Measurements from ENCODE around the gene UTS2.

Gene UTS2

DNA sequence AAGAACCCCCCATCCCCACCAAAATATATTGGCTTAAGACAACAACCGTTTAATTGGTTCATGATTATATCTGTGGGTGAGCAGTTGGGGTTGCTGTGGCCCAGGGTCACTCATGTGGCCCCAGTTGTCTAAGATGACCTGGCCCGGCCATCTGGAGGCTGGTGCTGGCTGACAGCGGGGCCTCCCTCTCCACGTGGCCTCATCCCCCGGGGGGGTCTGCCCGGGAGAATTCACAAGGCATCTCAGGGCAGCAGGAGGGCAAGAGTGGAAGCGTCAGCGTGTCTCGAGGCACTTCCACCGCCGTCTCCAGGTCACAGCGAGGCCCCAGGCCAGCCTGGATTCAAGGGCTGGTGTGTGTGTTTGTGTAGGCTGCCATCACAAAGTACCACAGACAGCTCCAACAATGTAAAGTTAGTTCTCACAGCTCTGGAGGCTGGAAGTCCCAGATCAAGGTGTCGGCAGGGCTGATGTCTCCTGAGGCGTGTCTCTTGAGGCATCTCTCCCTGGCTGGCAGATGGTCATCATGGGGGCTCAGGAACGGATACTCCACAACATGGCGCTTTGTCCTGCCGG lies 11.0 kb upstream of the UTS2 start:
- DNase-seq = no peak

DNA sequence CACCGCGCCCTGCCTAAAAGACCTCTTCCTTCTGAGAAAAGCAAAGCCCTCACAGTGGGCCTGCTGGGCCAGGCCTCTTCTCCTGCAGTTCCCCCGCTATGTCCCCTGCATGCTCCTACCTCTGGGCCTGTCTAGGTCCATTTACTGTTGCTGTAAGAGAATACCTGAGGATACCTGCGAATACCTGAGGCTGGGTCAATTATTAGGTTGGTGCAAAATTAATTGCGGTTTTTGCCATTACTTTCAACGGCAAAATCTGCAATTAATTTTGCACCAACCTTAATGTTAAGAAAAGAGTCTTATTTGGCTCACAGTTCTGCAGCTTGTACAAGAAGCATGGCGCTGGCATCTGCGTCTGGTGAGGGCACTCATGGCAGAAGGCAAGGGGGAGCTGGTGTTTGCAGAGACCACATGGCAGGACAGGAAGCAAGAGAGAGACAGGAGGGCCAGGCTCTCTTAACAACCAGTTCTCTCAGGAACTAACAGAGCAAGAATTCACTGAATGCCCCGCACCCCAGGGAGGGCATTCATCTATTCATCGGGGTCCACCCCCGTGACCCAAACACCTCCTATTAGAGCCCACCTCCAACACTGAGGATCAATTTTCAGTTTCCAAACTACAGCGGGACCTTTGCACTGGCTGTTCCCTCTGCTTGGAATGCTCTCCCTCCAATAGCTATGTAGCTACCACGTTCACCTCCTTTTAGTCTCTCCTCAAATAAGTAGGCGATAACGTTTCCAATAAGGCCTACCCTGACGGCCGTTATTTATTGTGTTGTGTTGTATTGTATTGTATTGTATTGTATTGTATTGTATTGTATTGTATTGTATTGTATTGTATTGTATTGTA lies 9.6 kb upstream of the UTS2 start:
- DNase-seq = no peak

DNA sequence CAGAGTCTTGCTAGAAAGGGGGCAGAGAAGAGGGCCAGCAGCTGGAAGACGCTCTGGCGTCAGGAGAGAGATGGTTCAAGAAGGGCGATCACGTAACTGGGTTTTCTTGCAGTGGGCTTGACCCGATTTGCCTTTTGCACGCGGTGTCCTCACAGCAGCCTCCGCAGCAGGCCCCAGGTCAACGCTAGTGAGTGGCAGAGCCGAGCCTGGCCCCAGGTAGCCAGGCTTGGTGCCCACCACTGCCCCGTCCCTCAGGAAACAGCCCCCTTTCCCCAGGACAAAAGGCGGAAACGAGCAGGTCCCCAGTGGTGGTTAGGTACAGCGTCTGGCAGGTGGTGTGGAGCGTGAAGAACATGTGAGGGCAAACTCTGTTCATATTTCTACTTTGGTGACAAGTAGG lies 8.6 kb upstream of the UTS2 start:
- no peak for DNase-seq

DNA sequence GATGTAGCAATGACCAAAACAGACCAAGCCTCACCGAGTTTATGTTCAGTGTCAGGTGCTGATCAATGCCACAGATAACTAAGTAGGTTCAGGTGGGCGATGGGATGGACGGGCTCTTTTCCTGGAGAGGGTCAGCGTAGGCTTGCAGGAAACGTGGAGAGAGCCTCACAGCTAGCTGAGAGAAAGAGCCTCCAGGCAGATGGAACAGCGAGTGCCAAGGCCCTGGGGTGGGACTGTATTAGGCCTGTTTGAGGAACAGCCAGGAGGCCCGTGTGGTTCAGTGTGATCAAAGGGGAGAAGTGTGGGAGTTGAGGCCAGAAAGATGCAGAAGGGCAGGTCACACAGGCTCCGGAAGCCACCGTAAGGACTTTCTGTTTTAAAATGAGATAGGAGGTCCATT lies 7.3 kb upstream of the UTS2 start:
- no peak for DNase-seq

DNA sequence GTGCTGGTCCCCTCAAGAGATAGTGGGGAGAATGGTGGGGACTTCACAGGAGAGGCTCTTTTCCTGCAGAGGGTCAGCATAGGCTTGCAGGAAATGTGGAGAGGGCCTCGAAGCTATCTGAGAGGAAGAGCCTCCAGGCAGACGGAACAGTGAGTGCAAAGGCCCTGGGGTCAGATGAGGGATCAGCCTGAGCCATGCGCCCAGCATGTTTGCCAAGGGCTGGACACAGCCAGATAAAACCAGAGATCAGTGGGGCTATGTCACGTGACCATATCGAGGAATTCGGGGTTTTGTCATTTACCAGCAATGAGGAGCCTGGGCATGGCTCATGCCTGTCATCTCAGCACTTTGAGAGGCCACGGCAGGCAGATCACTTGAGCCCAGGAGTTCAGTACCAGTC lies 6.5 kb upstream of the UTS2 start:
- no peak for DNase-seq

DNA sequence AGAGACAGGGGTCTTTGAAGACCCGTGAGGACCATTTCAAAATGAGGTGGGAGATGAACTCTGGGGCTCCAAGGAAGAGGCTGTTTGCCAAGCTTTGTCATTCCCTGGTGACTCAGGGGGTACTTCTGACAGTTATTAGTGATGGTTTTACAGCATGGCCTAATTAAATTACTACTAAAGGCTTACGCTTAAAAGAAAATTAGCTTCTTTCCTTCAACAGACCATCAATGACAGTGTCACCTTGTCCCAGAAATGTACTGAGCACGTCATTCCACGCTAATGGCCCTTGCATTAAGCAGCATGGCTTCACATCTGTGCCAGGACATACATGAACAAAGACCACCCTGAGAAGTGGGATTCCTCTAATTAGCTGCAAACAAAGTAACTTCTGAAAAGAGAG lies 5.1 kb upstream of the UTS2 start:
- DNase-seq = no peak

DNA sequence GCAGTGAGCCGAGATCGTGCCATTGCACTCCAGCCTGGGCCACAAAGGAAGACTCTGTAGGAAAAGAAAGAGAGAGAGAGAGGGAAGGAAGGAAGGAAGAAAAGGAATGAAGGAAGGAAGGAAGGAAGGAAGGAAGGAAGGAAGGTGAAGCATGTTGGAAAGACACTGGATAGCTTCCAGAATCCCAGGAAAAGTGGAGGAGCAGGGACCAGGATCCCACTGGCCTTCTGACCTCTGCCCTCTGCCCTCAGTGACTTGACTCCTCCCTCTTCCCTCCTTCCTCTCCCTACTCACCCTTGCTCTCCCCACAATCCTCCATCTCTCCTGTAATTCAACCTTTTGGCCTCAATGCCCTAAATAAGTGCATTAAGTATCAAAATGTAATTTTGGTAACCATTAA lies 4.1 kb upstream of the UTS2 start:
- DNase-seq = no peak

DNA sequence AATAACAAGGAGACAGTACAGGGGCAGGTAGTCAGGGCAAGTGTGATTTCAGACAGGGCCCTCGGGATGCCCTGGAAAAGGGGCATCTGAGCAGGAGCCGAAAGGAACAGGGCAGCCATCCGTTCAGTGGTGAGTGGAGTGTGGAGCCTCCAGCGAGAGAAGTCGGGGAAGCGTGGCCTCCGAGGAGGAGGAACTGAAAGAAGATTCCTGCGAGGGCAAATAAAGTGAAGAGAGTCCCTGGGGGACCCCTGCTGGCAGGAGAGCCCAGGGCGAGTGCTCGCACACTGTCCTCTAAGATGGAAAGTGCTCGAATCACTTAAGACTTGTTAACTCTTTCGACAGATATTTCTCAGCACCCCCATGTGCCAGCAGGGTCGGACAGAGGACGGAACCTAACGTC lies 3.5 kb upstream of the UTS2 start:
- peak in 1 of 56 donors; percentile 18 for DNase-seq

DNA sequence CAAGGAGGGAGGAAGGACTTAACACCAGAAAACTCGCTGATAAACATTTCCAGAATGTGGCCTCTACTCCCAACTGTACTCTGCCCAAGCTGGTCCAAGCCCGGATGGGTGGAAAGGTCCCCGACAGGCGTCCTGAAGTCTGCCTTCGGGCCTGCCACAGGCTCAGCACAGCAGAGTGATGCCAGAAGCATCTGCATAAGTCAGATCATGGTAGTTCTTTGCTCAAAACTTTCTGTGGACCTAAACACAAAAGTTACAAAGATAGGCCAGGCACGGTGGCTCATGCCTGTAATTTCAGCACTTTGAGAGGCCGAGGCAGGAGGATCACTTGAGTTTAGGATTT lies 790 bp upstream of the UTS2 start:
- DNase-seq = no peak

DNA sequence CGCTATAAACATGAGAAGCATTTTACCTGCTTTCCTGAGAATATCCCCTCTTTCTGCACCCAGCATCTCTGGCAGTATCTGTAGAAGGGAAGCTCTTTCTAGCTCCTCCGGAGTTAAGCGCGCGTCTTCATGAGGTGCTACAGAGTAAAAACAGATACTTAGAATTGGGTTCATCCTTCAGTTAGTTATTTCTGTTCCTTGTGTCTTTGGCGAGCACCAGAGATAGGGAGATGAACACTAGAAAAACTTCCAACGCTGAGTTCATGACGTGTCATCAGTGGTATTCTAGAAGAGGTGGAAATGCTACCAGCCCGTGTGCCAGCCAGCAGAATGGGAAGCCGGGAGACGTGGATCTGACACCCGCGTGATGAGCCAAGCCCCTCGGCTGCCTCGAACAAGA lies 2.1 kb downstream of the UTS2 start:
- no peak for DNase-seq

DNA sequence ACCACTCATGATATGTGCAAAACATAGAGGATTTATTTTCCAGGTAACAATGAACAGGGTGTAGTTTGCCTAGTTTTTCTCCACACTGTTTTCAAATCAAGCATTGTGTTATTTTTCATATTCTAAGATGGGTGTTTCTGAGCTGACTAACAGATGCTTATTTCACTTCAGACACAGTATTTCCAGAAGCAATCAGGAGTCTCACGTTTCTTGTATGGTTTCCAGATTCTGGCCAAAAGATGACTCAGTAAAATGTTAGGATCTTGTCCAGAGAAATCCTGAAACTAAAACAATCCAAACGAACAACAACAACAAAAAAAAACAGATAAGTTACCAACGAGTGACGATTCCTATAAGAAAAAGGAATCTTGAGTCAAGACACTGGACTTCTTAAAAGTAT lies 5.3 kb downstream of the UTS2 start:
- DNase-seq = no peak

DNA sequence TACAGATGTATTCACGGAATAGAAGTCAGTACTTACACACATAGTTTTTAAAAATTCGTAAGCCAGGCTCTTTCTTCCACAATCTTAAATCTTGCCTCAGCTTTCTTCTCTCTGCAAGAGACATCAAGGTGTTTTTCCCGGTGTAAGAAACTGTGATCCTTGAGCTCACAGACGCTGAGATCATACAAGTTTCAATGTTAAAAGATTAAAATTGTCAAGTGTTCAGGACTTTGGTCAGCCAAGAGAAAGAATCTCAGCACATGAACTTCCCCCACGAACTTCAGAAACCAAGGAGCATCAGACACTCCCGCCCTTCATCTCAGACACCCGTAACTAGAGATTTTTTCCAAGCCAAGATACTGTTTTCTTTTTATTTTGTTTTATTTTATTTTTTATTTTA lies 6.2 kb downstream of the UTS2 start:
- DNase-seq = no peak

DNA sequence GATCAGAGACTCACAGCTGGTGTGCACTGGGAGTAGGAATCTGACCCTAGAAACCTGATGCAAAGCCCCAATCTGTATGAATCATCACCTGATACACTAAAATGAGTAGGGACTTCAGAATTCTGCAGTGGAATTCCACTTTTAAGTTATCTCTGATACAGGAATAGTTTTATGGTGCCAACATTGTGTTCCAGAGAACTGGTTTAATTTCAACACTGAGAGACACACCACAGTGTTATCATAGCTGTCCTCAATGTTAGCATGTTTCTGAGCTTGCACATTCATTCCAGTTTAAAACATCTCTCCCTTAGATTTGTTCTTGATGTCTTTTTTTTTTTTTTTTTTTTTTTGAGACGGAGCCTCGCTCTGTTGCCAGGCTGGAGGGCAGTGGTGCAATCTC lies 7.1 kb downstream of the UTS2 start:
- DNase-seq = no peak

DNA sequence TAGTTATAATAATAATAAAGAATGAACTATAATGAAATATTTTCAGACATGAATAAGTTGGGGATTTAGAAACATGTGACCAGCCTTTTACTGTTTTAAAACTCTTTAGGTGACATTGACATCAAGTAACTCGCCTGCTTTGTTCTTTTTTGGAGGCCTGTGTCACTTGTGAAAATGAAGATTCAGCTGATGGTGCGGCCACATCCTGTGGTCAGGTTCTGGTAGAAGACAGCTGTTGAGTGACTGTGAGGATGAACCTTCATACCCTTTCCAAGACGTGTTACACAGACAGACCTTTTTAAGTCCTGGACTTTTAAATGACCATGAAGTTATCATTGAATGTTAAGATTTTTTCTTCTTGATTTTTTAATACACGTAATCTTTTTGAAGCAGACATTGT lies 10.3 kb downstream of the UTS2 start:
- DNase-seq = no peak

DNA sequence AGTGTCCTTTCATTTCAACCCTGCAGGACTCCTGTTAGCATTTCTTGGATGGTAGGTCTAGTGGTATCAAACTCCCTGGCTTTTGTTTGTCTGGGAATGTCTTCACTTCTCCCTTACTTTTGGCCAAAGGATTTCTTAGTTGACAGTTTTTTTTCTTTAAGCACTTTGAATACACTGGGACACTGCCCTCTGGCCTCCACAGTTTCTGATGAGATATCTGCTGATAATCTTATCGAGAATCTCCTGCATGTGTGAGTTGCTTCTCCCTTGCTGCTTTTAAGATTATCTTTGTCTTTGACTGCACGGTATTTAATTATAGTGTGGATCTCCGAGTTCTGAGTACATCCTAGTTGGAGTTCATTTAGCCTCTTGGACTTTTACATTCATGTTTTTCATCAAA lies 13.3 kb downstream of the UTS2 start:
- DNase-seq = no peak

DNA sequence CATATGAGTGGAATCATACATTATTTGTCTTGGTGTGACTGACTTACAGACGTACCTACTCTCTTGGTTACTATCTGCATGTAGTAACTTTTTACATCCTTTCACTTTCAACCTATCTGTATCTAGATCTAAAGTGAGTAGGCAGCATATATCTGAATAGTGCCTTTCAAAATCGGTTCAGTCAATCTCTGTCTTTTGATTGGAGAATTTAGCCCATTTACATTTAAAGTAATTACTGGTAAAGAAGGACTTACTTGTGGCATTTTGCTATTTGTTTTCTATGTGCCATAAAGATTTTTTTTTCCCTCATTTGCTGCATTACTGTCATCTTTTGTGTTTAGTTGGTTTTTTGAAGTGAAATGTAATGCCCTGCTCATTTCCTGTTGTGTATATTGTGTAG lies 14.2 kb downstream of the UTS2 start:
- DNase-seq = no peak

DNA sequence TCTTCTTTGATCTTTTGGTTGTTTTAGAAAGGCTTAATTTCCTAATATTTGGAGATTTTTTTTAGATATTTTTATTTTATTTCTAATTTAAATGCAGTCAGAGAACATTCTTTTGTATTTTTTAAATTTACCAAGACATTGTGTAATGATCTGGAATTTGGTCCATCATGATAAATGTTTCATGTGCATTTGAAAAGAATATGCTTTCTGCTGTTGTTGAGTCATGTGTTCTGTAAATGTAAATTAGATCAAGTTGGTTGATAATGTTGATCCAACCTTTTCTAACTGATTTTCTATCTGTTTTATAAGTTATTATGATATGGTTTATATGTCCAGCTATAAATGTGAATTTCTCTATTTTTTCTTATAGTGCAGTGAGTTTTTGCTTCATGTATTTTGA lies 19.8 kb downstream of the UTS2 start:
- DNase-seq = no peak

DNA sequence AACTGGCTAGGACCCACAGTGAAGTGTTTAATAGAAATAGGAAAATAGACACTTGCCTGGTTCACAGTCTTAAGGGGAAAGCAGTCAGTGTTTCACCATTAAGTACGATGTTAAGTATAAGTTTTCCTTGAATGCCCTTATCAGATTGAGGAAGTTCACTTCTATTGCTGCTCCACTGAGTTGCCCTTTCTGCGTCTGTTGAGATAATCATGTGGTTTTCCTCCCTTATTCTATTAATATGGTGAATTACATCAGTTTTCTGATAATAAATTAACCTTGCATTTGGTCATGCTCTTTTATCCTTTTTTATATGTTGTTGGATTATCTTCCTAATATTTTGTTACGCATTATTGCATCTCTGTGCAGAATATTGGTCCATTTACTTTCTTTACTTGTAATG lies 21.4 kb downstream of the UTS2 start:
- no peak for DNase-seq

DNA sequence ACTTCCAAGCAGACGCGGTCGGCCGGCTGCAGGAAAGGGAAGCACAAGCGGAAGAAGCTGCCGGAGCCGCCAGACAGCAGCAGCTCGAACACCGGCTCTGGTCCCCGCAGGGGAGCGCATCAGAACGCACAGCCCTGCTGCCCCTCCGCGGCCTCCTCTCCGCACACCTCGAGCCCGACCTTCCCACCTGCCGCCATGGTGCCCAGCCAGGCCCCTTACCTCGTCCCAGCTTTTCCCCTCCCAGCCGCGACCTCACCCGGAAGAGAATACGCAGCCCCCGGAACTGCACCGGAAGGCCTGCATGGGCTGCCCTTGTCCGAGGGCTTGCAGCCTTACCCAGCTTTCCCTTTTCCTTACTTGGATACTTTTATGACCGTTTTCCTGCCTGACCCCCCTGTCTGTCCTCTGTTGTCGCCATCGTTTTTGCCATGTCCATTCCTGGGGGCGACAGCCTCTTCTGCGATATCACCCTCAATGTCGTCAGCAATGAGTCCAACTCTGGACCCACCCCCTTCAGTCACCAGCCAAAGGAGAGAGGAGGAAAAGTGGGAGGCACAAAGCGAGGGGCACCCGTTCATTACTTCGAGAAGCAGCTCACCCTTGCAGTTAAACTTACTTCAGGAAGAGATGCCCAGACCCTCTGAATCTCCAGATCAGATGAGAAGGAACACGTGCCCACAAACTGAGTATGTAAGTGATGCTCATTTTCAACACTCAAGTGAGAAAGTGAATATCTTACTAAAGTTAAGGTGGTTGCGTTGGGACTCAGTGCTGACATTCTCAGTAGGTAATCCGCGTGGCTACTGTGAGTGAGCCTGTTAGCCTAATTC lies 25.5 kb downstream of the UTS2 start:
- DNase-seq = no peak

DNA sequence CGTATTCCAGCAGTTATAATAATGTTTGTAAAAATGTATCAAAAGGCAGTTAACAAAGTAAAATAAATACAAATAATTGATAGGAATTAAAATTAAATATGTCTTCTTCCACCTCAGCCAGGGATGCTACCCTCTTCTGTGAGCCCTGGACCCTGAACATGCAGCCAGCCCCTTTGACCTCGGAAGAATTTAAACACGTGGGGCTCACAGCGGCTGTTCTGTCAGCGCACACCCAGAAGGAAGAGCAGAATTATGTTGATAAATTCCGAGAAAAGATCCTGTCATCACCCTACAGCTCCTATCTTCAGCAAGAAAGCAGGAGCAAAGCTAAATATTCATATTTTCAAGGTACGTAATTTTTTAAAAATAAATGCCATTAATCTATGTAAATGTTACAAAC lies 26.5 kb downstream of the UTS2 start:
- DNase-seq = no peak

DNA sequence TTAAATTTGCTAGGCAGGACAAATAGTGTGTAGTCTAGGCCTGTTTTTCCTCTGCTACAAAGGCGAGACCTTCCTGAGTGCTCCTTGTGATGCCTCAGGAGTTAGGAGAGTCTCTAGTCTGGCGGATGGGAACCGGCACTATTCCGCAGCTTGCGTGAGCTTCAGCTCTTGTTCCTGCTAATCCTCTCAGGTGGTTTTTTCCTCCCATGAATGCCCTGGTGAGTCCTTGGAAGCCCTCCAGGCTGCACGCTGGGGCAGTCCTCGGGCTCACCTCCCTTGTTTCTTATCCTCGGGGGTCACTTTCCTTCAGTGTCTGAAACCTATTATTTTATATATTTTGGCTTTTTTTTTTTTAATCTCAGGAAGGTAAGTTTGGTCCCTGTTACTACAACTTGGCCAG lies 28.2 kb downstream of the UTS2 start:
- DNase-seq = no peak

DNA sequence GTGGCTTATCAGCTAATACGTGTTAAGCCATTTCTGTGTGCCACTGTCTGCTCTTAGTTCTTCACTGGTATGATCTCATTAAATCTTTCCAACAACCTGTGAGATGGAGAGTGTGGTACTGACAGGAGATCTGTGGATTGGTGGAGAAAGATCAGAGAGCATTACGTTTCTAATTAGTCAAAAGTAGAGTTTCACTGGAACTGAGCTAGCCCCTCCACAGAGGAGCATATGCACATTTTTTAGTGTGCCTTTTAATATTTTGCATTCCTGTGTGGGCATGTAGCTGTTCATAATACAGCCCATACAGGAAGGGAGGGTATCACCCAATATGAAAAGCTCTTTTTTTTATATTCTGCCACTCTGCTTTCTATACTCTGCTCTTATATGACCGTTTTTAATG lies 31.6 kb downstream of the UTS2 start:
- no peak for DNase-seq
